Upper lobe of left lung (tissue), 4 donors: ENCODE measurements around the gene SUV39H2.
"Not testable (repeated sequence)": the region's sequence is repeated elsewhere in the genome, so short reads cannot be mapped to it uniquely, and the experiment has no call there.

Source experiments
- EP300 ChIP-seq, 4 donors: sonication (generic); formaldehyde crosslinking; IDR thresholded peaks; one replicate each; pipeline ENCODE4 v1.5.1; 2017; ENCODE audit warnings: antibody characterized with exemption in 4 of 4, control low read depth in 2 of 4
- POLR2A ChIP-seq, 4 donors: fragments of 450-650 bp; IDR thresholded peaks; one replicate each; pipeline ENCODE4 v1.5.1; 2016 to 2017; ENCODE audit warnings: antibody characterized with exemption in 4 of 4, mild to moderate bottlenecking in 2 of 4
- POLR2AphosphoS5 ChIP-seq, 2 donors: sonication (generic); formaldehyde crosslinking; IDR thresholded peaks; one replicate each; pipeline ENCODE4 v1.5.1; 2017; ENCODE audit warnings: antibody characterized with exemption in 2 of 2
- TF ChIP-seq, protein P1 (sequence below), 6 experiments: fragments of 450-650 bp in 4 of 6; fragments of 200-600 bp in 2 of 6; sonication (generic) in 2 of 6; IDR thresholded peaks; one replicate each; pipeline ENCODE4 v1.5.1; 2016 to 2019; ENCODE audit warnings: antibody characterized with exemption in 6 of 6

GRCh38 chr10:14907591-14907990, 28.9 kb downstream of the SUV39H2 start:
- TF ChIP-seq, protein P1, sequence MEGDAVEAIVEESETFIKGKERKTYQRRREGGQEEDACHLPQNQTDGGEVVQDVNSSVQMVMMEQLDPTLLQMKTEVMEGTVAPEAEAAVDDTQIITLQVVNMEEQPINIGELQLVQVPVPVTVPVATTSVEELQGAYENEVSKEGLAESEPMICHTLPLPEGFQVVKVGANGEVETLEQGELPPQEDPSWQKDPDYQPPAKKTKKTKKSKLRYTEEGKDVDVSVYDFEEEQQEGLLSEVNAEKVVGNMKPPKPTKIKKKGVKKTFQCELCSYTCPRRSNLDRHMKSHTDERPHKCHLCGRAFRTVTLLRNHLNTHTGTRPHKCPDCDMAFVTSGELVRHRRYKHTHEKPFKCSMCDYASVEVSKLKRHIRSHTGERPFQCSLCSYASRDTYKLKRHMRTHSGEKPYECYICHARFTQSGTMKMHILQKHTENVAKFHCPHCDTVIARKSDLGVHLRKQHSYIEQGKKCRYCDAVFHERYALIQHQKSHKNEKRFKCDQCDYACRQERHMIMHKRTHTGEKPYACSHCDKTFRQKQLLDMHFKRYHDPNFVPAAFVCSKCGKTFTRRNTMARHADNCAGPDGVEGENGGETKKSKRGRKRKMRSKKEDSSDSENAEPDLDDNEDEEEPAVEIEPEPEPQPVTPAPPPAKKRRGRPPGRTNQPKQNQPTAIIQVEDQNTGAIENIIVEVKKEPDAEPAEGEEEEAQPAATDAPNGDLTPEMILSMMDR (IDR thresholded peaks at IDR 0.05), result not testable (repeated sequence)
- TF ChIP-seq EP300, POLR2A, POLR2AphosphoS5 (IDR thresholded peaks at IDR 0.05): not testable (repeated sequence)
